HG02588 (cell line): ENCODE data around the gene CCSER1.
"Not testable (repeated sequence)": the region's sequence is repeated elsewhere in the genome, so short reads cannot be mapped to it uniquely, and the experiment has no call there.

Source experiments
- ATAC-seq: cut with Tn5 transposase; IDR thresholded peaks from one replicate; pipeline ENCODE4 v1.9.1; 2021; ENCODE audit warnings: mild to moderate bottlenecking, moderate library complexity; ENCODE audit not compliant: unreplicated experiment

CCSER1 gene

GRCh38 chr4:90798948-90799347 is 671.8 kb downstream of the CCSER1 start:
- no peak for ATAC-seq

- no peak for ATAC-seq
Measured at GRCh38 chr4:90799895-90800294, 672.7 kb downstream of the CCSER1 start.

- no peak for ATAC-seq
Measured at GRCh38 chr4:90815569-90815968, 688.4 kb downstream of the CCSER1 start.

GRCh38 chr4:90816754-90817153 is 689.6 kb downstream of the CCSER1 start:
- ATAC-seq: no peak

- peak; percentile 53 for ATAC-seq
Measured at GRCh38 chr4:90824266-90825150, 697.3 kb downstream of the CCSER1 start.

- no peak for ATAC-seq
Measured at GRCh38 chr4:90825849-90826248, 698.7 kb downstream of the CCSER1 start.

GRCh38 chr4:90833706-90834105 is 706.5 kb downstream of the CCSER1 start:
- no peak for ATAC-seq

- ATAC-seq: no peak
Measured at GRCh38 chr4:90837241-90837640, 710.0 kb downstream of the CCSER1 start.

GRCh38 chr4:90838859-90839258 is 711.7 kb downstream of the CCSER1 start:
- ATAC-seq: not testable (repeated sequence)

GRCh38 chr4:90840291-90840690 is 713.1 kb downstream of the CCSER1 start:
- ATAC-seq: no peak

GRCh38 chr4:90840828-90841227 is 713.6 kb downstream of the CCSER1 start:
- ATAC-seq: no peak

- no peak for ATAC-seq
Measured at GRCh38 chr4:90841676-90842075, 714.5 kb downstream of the CCSER1 start.

GRCh38 chr4:90842960-90843359 is 715.8 kb downstream of the CCSER1 start:
- peak; percentile 99 for ATAC-seq

- ATAC-seq: no peak
Measured at GRCh38 chr4:90844241-90844640, 717.0 kb downstream of the CCSER1 start.

- ATAC-seq: peak; percentile 23
Measured at GRCh38 chr4:90845777-90846176, 718.6 kb downstream of the CCSER1 start.

GRCh38 chr4:90852237-90852636 is 725.0 kb downstream of the CCSER1 start:
- ATAC-seq: no peak

GRCh38 chr4:90855111-90855510 is 727.9 kb downstream of the CCSER1 start:
- ATAC-seq: no peak

GRCh38 chr4:90857081-90857820 is 730.1 kb downstream of the CCSER1 start:
- no peak for ATAC-seq

GRCh38 chr4:90875791-90876190 is 748.6 kb downstream of the CCSER1 start:
- no peak for ATAC-seq

- ATAC-seq: no peak
Measured at GRCh38 chr4:90876296-90876695, 749.1 kb downstream of the CCSER1 start.

- no peak for ATAC-seq
Measured at GRCh38 chr4:90883519-90883918, 756.3 kb downstream of the CCSER1 start.

GRCh38 chr4:90888571-90888970 is 761.4 kb downstream of the CCSER1 start:
- no peak for ATAC-seq
